Measurements from ENCODE around the gene TXNRD2.

- no peak for TF ChIP-seq POLR2AphosphoS5 (IDR thresholded peaks at IDR 0.05; ENCODE audit: low read depth, low read length)
- TF ChIP-seq CTCF (IDR thresholded peaks at IDR 0.05 in 2 of 3, conservative IDR thresholded peaks at IDR 0.05 in 1 of 3; ENCODE audit: borderline replicate concordance in 1 of 3, insufficient read depth in 1 of 3, low read depth in 2 of 3, low read length in 2 of 3) = no peak
- no peak for TF ChIP-seq SRF (IDR thresholded peaks at IDR 0.05; ENCODE audit: low read depth)
- no peak for TF ChIP-seq REST (IDR thresholded peaks at IDR 0.05; ENCODE audit: low read depth)
- TF ChIP-seq TCF7L2 (IDR thresholded peaks at IDR 0.05; ENCODE audit: borderline replicate concordance, extremely low read depth, insufficient read depth, insufficient read length) = no peak
- TF ChIP-seq MAX (IDR thresholded peaks at IDR 0.05) = no peak
- no peak for TF ChIP-seq ZFX (IDR thresholded peaks at IDR 0.05)
- no peak for TF ChIP-seq SP1 (IDR thresholded peaks at IDR 0.05; ENCODE audit: low read depth)
- TF ChIP-seq JUND (IDR thresholded peaks at IDR 0.05) = no peak
- TF ChIP-seq POLR2A (IDR thresholded peaks at IDR 0.05; ENCODE audit: borderline replicate concordance, extremely low read depth, insufficient read depth, insufficient read length) = no peak
- TF ChIP-seq EZH2 (IDR thresholded peaks at IDR 0.05) = no peak
- TF ChIP-seq RAD21 (IDR thresholded peaks at IDR 0.05; ENCODE audit: low read depth) = no peak
Measured at GRCh38 chr22:19892257-19892879, 49.2 kb downstream of the TXNRD2 start.

Data from HCT116 (cell line).